ENCODE results near the gene SHKBP1.

DNA sequence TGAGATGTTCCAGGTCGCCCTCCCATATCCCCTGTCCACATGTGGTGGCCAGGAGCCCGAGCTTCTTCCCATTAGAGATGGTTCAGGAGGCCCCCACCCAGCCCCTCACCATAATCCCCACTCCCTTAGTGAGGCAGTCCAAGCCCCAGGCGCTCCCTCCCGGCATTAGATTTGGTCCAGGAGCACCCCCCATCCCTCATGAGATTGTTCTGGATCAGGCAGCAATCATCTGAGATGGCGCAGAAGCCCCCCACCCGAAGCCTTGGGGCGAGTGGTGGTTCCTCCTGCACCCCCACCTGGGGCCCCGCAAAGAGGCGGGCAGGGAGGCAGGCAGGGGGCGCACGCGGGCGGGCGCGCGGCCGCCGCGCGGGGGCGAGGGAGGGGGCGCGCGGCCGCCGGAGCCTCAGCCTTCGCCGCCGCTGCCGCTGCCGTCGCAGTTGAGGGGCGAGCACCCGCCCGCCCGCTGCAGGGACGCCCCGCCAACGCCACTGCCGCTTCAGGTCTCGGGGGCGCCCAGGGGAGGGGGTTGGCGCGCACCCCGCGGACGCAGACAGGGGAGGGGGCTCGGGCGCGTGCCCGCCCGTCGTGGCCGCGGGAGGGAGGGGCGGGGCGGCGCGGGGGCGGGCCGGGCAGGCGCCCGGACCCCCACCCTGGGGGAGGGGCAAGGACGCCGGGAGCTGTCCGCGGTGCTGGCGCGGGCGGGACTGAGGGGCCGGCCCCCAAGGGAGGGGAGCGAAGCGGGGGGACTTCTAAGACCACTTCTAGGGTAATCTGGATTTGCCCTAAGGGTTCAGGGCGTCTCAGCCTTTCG is 46.4 kb upstream of the SHKBP1 start:
- TF ChIP-seq, protein P1, sequence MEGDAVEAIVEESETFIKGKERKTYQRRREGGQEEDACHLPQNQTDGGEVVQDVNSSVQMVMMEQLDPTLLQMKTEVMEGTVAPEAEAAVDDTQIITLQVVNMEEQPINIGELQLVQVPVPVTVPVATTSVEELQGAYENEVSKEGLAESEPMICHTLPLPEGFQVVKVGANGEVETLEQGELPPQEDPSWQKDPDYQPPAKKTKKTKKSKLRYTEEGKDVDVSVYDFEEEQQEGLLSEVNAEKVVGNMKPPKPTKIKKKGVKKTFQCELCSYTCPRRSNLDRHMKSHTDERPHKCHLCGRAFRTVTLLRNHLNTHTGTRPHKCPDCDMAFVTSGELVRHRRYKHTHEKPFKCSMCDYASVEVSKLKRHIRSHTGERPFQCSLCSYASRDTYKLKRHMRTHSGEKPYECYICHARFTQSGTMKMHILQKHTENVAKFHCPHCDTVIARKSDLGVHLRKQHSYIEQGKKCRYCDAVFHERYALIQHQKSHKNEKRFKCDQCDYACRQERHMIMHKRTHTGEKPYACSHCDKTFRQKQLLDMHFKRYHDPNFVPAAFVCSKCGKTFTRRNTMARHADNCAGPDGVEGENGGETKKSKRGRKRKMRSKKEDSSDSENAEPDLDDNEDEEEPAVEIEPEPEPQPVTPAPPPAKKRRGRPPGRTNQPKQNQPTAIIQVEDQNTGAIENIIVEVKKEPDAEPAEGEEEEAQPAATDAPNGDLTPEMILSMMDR (IDR thresholded peaks at IDR 0.05; ENCODE audit: low read depth, low read length, poor library complexity, severe bottlenecking), result peak; percentile 40
- TF ChIP-seq EZH2phosphoT487 (IDR thresholded peaks at IDR 0.05; ENCODE audit: borderline replicate concordance, low read length), result no peak

All from DOHH2 (cell line).